Suprapubic skin (tissue), 4 donors: ENCODE results near the gene GOSR2.

ENCODE experiments used
- EP300 ChIP-seq: sonication (generic); formaldehyde crosslinking; IDR thresholded peaks from one replicate; pipeline ENCODE4 v1.6.1; 2017; ENCODE audit warnings: antibody characterized with exemption
- POLR2A ChIP-seq, 2 donors: fragments of 450-650 bp; IDR thresholded peaks; one replicate each; pipeline ENCODE4 v1.6.1; 2017; ENCODE audit warnings: antibody characterized with exemption in 2 of 2, mild to moderate bottlenecking in 2 of 2, moderate library complexity in 2 of 2
- POLR2AphosphoS5 ChIP-seq, 3 donors: sonication (generic); formaldehyde crosslinking; IDR thresholded peaks; one replicate each; pipeline ENCODE4 v1.6.1; 2017; ENCODE audit warnings: antibody characterized with exemption in 3 of 3
- TF ChIP-seq, protein P1 (sequence below), 2 donors: fragments of 200-600 bp in 1 of 2; fragments of 450-650 bp in 1 of 2; sonication (generic) in 1 of 2; IDR thresholded peaks; one replicate each; pipeline ENCODE4 v1.5.1; 2016 to 2019; ENCODE audit warnings: antibody characterized with exemption in 2 of 2, mild to moderate bottlenecking in 1 of 2, moderate library complexity in 1 of 2

DNA sequence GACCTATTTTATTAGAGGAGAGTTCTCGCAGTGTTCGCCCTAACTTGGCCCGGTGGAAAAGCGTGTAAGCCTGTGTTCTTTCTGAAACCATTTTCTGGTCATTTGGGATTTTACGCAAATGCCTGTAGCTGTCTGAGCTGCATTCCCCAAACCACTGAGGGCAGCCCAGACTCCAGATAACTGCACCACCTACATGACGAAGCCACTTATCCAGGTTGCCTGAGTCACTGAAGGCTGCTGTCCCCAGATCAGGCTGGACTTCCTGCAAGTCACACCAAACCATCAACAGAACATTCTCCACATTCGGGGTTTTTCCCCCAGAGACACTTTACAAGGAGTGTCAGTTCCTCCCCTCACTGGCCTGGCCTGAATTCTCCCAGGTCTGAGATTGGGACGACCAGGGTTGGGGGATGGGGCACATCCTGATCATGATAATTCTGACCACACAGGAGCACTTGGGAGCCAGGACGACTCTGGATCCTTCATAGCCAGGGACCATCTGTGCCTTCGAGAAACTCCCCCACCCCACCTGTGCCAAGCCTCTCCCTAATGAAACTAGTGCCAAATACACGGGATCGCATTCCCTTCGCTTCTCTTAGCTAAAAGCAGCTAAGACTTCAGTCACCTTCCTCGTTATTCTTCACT, 53.8 kb downstream of the GOSR2 start:
- TF ChIP-seq, protein P1, sequence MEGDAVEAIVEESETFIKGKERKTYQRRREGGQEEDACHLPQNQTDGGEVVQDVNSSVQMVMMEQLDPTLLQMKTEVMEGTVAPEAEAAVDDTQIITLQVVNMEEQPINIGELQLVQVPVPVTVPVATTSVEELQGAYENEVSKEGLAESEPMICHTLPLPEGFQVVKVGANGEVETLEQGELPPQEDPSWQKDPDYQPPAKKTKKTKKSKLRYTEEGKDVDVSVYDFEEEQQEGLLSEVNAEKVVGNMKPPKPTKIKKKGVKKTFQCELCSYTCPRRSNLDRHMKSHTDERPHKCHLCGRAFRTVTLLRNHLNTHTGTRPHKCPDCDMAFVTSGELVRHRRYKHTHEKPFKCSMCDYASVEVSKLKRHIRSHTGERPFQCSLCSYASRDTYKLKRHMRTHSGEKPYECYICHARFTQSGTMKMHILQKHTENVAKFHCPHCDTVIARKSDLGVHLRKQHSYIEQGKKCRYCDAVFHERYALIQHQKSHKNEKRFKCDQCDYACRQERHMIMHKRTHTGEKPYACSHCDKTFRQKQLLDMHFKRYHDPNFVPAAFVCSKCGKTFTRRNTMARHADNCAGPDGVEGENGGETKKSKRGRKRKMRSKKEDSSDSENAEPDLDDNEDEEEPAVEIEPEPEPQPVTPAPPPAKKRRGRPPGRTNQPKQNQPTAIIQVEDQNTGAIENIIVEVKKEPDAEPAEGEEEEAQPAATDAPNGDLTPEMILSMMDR (IDR thresholded peaks at IDR 0.05), result no peak
- TF ChIP-seq POLR2A (IDR thresholded peaks at IDR 0.05), result no peak
- TF ChIP-seq EP300, result no peak
- no peak for TF ChIP-seq POLR2AphosphoS5 (IDR thresholded peaks at IDR 0.05)
